ENCODE measurements around the gene CNPPD1.
A peak's percentile ranks its signal among the peaks of the same experiment; 100 is the strongest.

The CNPPD1 gene

GRCh38 chr2:219160186-219161017 is 16.3 kb downstream of the CNPPD1 start, which contains the start of gene NHEJ1:
Gene NHEJ1 (minus strand): TSS chr2:219160815. CDS start chr2:219158362, 2,453 bp downstream.
- peak within 1 kb of the TSS; percentile 93 for H3K27ac ChIP-seq (replicated peaks; ENCODE audit: low read length)
- no CpG with 5 or more reads among the region's 70 CpGs for WGBS, 2 donors (ENCODE audit: extremely low coverage in 2 of 2, insufficient read length in 2 of 2, insufficient replicate concordance in 1 of 2)
- no peak within 1 kb of the TSS for H4K8ac ChIP-seq (ENCODE audit: low read depth, low read length)

GRCh38 chr2:219159771-219160185 is 16.9 kb downstream of the CNPPD1 start:
- H3K18ac ChIP-seq (ENCODE audit: low read length), result no peak overlapping the region
- no peaks in the 10 kb centered on the region for H3K27me3 ChIP-seq (ENCODE audit: control insufficient read depth in 3 of 3, insufficient read depth in 3 of 3, low read depth in 1 of 3, low read length in 3 of 3)
- WGBS, 2 donors (ENCODE audit: extremely low coverage in 2 of 2, insufficient read length in 2 of 2, insufficient replicate concordance in 1 of 2), result no CpG with 5 or more reads among the region's 18 CpGs
- H4K91ac ChIP-seq (ENCODE audit: low read depth, low read length, poor library complexity), result no peak overlapping the region
- no peak overlapping the region for H4K8ac ChIP-seq (ENCODE audit: low read depth, low read length)
- H2AFZ ChIP-seq (ENCODE audit: low read length), result peak overlapping the region; percentile 98
- no peak for DNase-seq (ENCODE audit: low spot score)
- H3K36me3 ChIP-seq (replicated peaks in 1 of 2; ENCODE audit: control insufficient read depth in 2 of 2, insufficient read depth in 2 of 2, low read length in 2 of 2), result peaks cover 0 to 18% of the 10 kb centered on the region in 2 donors
- H3K14ac ChIP-seq (ENCODE audit: low read length), result no peak overlapping the region
- no peak overlapping the region for H3K4ac ChIP-seq (ENCODE audit: low read length)
- H2BK12ac ChIP-seq (ENCODE audit: low read length), result no peak overlapping the region
- H3K79me1 ChIP-seq (ENCODE audit: low read depth, low read length), result no peaks in the 10 kb centered on the region
- no peaks in the 10 kb centered on the region for H3K9me3 ChIP-seq (replicated peaks in 1 of 2; ENCODE audit: control insufficient read depth in 2 of 2, insufficient read depth in 1 of 2, low read depth in 1 of 2, low read length in 2 of 2)
- no peak overlapping the region for H3K9ac ChIP-seq (ENCODE audit: low read depth, low read length, poor library complexity)
- H2BK120ac ChIP-seq (ENCODE audit: low read depth, low read length), result no peak overlapping the region
- no peak overlapping the region for H2AK5ac ChIP-seq (ENCODE audit: low read depth, low read length)
- H3K4me1 ChIP-seq (ENCODE audit: control insufficient read depth in 2 of 2, insufficient read depth in 1 of 2, low read depth in 1 of 2, low read length in 2 of 2), result peaks cover 5 to 8% of the 10 kb centered on the region in 2 donors
- peak overlapping the region; percentile 66 to 74 for H3K4me3 ChIP-seq (ENCODE audit: low read length in 2 of 2)
- no peak overlapping the region for H3K27ac ChIP-seq (replicated peaks; ENCODE audit: low read length)
- peak overlapping the region; percentile 58 for H2BK5ac ChIP-seq (ENCODE audit: low read length)
- no peak overlapping the region for H2BK15ac ChIP-seq (ENCODE audit: low read length)
- no peak overlapping the region for H3K23ac ChIP-seq (ENCODE audit: low read depth, low read length, poor library complexity)
- H3K4me2 ChIP-seq (ENCODE audit: insufficient read depth, low read length, poor library complexity, severe bottlenecking), result peak overlapping the region; percentile 93

More at GRCh38 chr2:219160186-219161017, 16.3 kb downstream of the CNPPD1 start, which contains the start of gene NHEJ1:
- peak within 1 kb of the TSS; percentile 93 for H3K4me2 ChIP-seq (ENCODE audit: insufficient read depth, low read length, poor library complexity, severe bottlenecking)
- H3K36me3 ChIP-seq (replicated peaks in 1 of 2; ENCODE audit: control insufficient read depth in 2 of 2, insufficient read depth in 2 of 2, low read length in 2 of 2), result peaks cover 0 to 18% of the 10 kb centered on the region in 2 donors
- H3K14ac ChIP-seq (ENCODE audit: low read length), result no peak within 1 kb of the TSS
- H3K4me1 ChIP-seq (ENCODE audit: control insufficient read depth in 2 of 2, insufficient read depth in 1 of 2, low read depth in 1 of 2, low read length in 2 of 2), result peaks cover 5 to 8% of the 10 kb centered on the region in 2 donors
- H3K79me1 ChIP-seq (ENCODE audit: low read depth, low read length), result no peaks in the 10 kb centered on the region
- no peak within 1 kb of the TSS for H2BK12ac ChIP-seq (ENCODE audit: low read length)
- H4K91ac ChIP-seq (ENCODE audit: low read depth, low read length, poor library complexity), result no peak within 1 kb of the TSS
- no peak within 1 kb of the TSS for H2AK5ac ChIP-seq (ENCODE audit: low read depth, low read length)
- H2BK15ac ChIP-seq (ENCODE audit: low read length), result peak within 1 kb of the TSS; percentile 50
- H3K4ac ChIP-seq (ENCODE audit: low read length), result no peak within 1 kb of the TSS
- H3K18ac ChIP-seq (ENCODE audit: low read length), result peak within 1 kb of the TSS; percentile 100
- DNase-seq (ENCODE audit: low spot score), result peak; percentile 93
- H2AFZ ChIP-seq (ENCODE audit: low read length), result peak within 1 kb of the TSS; percentile 98
- H2BK5ac ChIP-seq (ENCODE audit: low read length), result peak within 1 kb of the TSS; percentile 58
- peak within 1 kb of the TSS; percentile 97 for H3K9ac ChIP-seq (ENCODE audit: low read depth, low read length, poor library complexity)
- peak within 1 kb of the TSS; percentile 66 to 90 for H3K4me3 ChIP-seq (ENCODE audit: low read length in 2 of 2)
- no peaks in the 10 kb centered on the region for H3K9me3 ChIP-seq (replicated peaks in 1 of 2; ENCODE audit: control insufficient read depth in 2 of 2, insufficient read depth in 1 of 2, low read depth in 1 of 2, low read length in 2 of 2)
- peak within 1 kb of the TSS; percentile 74 for H3K23ac ChIP-seq (ENCODE audit: low read depth, low read length, poor library complexity)
- no peaks in the 10 kb centered on the region for H3K27me3 ChIP-seq (ENCODE audit: control insufficient read depth in 3 of 3, insufficient read depth in 3 of 3, low read depth in 1 of 3, low read length in 3 of 3)
- no peak within 1 kb of the TSS for H2BK120ac ChIP-seq (ENCODE audit: low read depth, low read length)

GRCh38 chr2:219158586-219158985 is 18.1 kb downstream of the CNPPD1 start:
- WGBS, 2 donors (ENCODE audit: extremely low coverage in 2 of 2, insufficient read length in 2 of 2, insufficient replicate concordance in 1 of 2), result no CpG with 5 or more reads among the region's 3 CpGs
- peaks cover 5 to 8% of the 10 kb centered on the region in 2 donors for H3K4me1 ChIP-seq (ENCODE audit: control insufficient read depth in 2 of 2, insufficient read depth in 1 of 2, low read depth in 1 of 2, low read length in 2 of 2)
- H3K9me3 ChIP-seq (replicated peaks in 1 of 2; ENCODE audit: control insufficient read depth in 2 of 2, insufficient read depth in 1 of 2, low read depth in 1 of 2, low read length in 2 of 2), result no peaks in the 10 kb centered on the region
- H2BK15ac ChIP-seq (ENCODE audit: low read length), result no peak overlapping the region
- H2BK5ac ChIP-seq (ENCODE audit: low read length), result no peak overlapping the region
- H3K23ac ChIP-seq (ENCODE audit: low read depth, low read length, poor library complexity), result no peak overlapping the region
- H4K8ac ChIP-seq (ENCODE audit: low read depth, low read length), result no peak overlapping the region
- no peak for DNase-seq (ENCODE audit: low spot score)
- H2BK12ac ChIP-seq (ENCODE audit: low read length), result no peak overlapping the region
- H3K79me1 ChIP-seq (ENCODE audit: low read depth, low read length), result no peaks in the 10 kb centered on the region
- H3K18ac ChIP-seq (ENCODE audit: low read length), result no peak overlapping the region
- H3K4ac ChIP-seq (ENCODE audit: low read length), result no peak overlapping the region
- H3K27me3 ChIP-seq (ENCODE audit: control insufficient read depth in 3 of 3, insufficient read depth in 3 of 3, low read depth in 1 of 3, low read length in 3 of 3), result no peaks in the 10 kb centered on the region
- H2AK5ac ChIP-seq (ENCODE audit: low read depth, low read length), result no peak overlapping the region
- H3K4me2 ChIP-seq (ENCODE audit: insufficient read depth, low read length, poor library complexity, severe bottlenecking), result no peak overlapping the region
- no peak overlapping the region for H3K27ac ChIP-seq (replicated peaks; ENCODE audit: low read length)
- H3K9ac ChIP-seq (ENCODE audit: low read depth, low read length, poor library complexity), result no peak overlapping the region
- peaks cover 0 to 28% of the 10 kb centered on the region in 2 donors for H3K36me3 ChIP-seq (replicated peaks in 1 of 2; ENCODE audit: control insufficient read depth in 2 of 2, insufficient read depth in 2 of 2, low read length in 2 of 2)
- no peak overlapping the region for H4K91ac ChIP-seq (ENCODE audit: low read depth, low read length, poor library complexity)
- no peak overlapping the region for H3K14ac ChIP-seq (ENCODE audit: low read length)
- H3K4me3 ChIP-seq (ENCODE audit: low read length in 2 of 2), result no peak overlapping the region
- H2BK120ac ChIP-seq (ENCODE audit: low read depth, low read length), result no peak overlapping the region
- H2AFZ ChIP-seq (ENCODE audit: low read length), result no peak overlapping the region

GRCh38 chr2:219158025-219158424 is 18.7 kb downstream of the CNPPD1 start:
- Histone ChIP-seq H3K4me2 (ENCODE audit: insufficient read depth, low read length, poor library complexity, severe bottlenecking) (no peak overlapping the region), H3K18ac (ENCODE audit: low read length) (no peak overlapping the region), H4K91ac (ENCODE audit: low read depth, low read length, poor library complexity) (no peak overlapping the region), H3K4me1 (ENCODE audit: control insufficient read depth in 2 of 2, insufficient read depth in 1 of 2, low read depth in 1 of 2, low read length in 2 of 2) (peaks cover 5 to 8% of the 10 kb centered on the region in 2 donors), H3K36me3 (replicated peaks in 1 of 2; ENCODE audit: control insufficient read depth in 2 of 2, insufficient read depth in 2 of 2, low read length in 2 of 2) (peaks cover 0 to 32% of the 10 kb centered on the region in 2 donors), H2BK120ac (ENCODE audit: low read depth, low read length) (no peak overlapping the region), H3K4ac (ENCODE audit: low read length) (no peak overlapping the region), H2AFZ (ENCODE audit: low read length) (no peak overlapping the region), H2BK5ac (ENCODE audit: low read length) (no peak overlapping the region), H3K9ac (ENCODE audit: low read depth, low read length, poor library complexity) (no peak overlapping the region), H2BK12ac (ENCODE audit: low read length) (no peak overlapping the region), H3K79me1 (ENCODE audit: low read depth, low read length) (no peaks in the 10 kb centered on the region), H2AK5ac (ENCODE audit: low read depth, low read length) (no peak overlapping the region), H3K9me3 (replicated peaks in 1 of 2; ENCODE audit: control insufficient read depth in 2 of 2, insufficient read depth in 1 of 2, low read depth in 1 of 2, low read length in 2 of 2) (no peaks in the 10 kb centered on the region), H2BK15ac (ENCODE audit: low read length) (no peak overlapping the region), H3K27me3 (ENCODE audit: control insufficient read depth in 3 of 3, insufficient read depth in 3 of 3, low read depth in 1 of 3, low read length in 3 of 3) (no peaks in the 10 kb centered on the region), H3K23ac (ENCODE audit: low read depth, low read length, poor library complexity) (no peak overlapping the region), H4K8ac (ENCODE audit: low read depth, low read length) (no peak overlapping the region), H3K14ac (ENCODE audit: low read length) (no peak overlapping the region), H3K27ac (replicated peaks; ENCODE audit: low read length) (no peak overlapping the region), H3K4me3 (ENCODE audit: low read length in 2 of 2) (no peak overlapping the region)
- no CpG with 5 or more reads among the region's 4 CpGs for WGBS, 2 donors (ENCODE audit: extremely low coverage in 2 of 2, insufficient read length in 2 of 2, insufficient replicate concordance in 1 of 2)
- no peak for DNase-seq (ENCODE audit: low spot score)

Measured in neuronal stem cell (in vitro differentiated cells).